Measurements from ENCODE around the gene TESMIN.

TESMIN gene

DNA sequence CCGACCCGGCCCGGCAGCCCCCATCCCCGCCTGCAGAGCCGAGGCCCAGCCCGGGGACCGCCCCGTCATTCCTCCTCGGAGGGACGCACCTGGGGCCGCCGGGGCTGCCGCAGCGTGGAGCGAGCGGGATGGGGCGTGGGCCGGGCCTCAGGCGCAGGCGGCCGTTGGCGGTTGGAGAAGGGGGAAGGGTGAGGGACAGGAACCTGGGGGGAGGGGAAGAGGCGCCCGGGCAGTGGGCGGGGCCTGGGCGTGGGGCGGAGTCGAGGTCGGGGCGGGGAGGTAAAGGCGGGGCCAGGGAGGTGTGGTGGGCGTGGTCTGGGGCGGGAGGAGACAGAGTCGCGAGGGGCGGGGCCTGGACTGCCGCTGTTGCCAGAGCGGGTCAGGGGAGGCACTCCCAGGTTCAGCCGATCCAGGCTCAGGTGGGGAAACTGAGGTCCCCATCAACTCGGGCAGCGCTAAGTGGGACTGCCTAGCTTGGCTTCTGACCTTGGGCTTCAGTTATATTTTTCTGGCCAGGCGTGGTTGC, at the start of gene TESMIN:
Gene TESMIN, minus strand, starts transcription at position 190 of the 526 bp plus-strand sequence. CDS start 860 bp downstream, outside the sequence.
- DNase-seq (ENCODE audit: low spot score), result no peak

DNA sequence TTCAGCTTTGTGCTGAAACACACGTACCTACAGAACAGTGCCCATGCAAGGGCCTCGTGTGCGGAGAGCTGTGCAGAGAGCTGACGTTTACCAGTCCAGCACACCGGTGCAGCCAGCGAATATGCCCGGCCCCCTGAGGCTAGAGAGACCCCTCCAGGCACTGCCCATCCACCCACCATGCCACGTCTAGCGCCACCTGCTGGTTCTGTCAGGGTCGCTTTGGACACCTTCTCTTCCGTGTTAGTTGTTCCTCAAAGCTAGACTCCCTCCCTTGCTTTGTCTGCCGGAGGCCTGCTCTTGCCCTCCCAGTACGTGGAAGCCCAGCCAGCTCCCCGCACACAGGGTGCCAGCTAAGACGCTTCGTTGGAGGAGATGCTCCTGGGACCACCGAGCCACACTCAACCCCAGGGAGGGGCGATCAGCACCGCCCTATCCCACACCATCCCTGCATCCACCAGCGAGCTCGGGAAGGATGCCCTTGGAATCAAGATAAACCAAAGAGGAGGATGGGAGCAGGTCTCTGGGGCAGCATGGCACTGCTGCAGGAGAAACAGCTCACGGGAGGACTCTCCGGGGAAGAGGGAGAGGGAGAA, 47.0 kb upstream of the TESMIN start:
- DNase-seq (ENCODE audit: low spot score), result no peak

DNA sequence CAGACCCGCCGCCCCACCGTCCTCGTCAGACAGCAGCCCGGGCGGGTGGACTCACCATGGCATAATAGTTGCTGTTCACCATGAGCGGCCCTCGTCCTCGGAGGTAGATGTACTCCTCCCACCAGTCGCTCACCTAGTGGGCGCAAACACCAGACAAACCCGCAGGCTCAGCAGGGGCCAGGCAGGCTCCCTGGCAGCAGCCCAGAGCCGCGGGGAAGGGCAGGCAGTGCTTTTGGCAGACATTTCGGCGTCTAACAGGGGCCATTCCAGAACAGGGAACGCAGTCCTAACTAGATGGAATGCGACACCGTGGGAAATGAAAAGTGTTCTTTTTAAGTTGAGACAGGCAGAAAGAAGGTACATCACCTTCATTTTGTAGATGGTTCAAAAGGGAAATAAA, 45.5 kb upstream of the TESMIN start:
- no peak for DNase-seq (ENCODE audit: low spot score)

- no peak for DNase-seq (ENCODE audit: low spot score)
Observed at GRCh38 chr11:68792400-68792966, 41.2 kb upstream of the TESMIN start.

DNA sequence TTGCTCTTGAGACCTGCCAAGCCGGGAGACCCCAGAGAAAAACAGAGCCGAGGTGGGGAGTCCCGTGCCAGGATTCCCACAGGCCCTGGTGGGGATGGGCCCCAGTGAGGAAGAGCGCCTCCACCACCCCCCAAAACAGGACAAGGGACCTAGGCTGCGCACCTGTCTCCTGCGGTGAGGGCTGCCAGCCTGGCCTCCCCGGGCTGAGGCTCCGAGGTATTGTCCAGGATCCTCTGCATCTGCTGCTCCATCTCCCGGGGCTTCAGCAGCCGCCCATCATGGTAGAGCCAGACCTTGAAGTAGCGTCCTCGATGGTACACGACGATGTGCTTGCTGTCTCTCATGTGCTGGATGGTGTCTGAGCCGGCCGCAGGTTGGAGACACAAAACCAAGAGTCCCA, 33.3 kb upstream of the TESMIN start:
- DNase-seq (ENCODE audit: low spot score), result no peak

GRCh38 chr11:68783216-68783821, 32.0 kb upstream of the TESMIN start:
- no peak for DNase-seq (ENCODE audit: low spot score)

DNA sequence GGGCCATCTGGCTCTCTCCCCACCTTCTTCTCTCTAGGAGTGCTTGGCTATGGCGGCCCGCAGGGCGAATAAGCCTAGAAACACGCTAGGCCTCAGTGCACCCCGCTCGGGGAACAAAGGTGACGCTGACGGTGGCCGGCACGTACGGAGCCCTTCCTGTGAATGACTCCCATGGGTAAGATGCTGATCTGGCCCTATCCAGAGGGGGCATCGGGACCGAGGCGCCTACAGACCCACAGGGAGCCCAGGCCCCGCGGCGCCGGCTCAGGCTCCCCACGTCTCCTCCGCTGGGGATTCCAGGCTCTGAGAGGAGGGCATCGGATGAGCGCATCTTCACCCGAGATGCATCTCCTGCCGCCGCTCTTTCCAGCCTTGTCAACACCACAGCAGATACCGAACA, 31.4 kb upstream of the TESMIN start:
- DNase-seq (ENCODE audit: low spot score), result no peak

- no peak for DNase-seq (ENCODE audit: low spot score)
Observed at GRCh38 chr11:68780829-68781228, 29.5 kb upstream of the TESMIN start.

DNA sequence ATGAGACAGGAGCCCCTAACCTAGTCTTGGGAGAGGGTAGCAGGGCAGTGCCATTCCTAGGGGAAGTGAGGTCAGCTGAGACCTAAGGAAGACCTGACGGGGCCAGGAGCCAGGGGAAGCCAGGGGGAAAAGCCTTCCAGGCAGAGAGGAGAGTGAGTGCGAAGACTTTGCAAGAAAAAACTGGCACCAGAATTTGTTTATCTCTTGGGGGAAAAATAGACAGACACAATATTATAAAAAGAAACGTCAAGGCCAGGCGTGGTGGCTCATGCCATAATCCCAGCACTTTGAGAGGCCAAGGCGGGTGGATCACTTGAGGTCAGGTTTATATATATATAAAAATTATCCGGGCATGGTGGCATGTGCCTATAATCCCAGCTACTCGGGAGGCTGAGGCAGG, 26.9 kb upstream of the TESMIN start:
- no peak for DNase-seq (ENCODE audit: low spot score)

- DNase-seq (ENCODE audit: low spot score), result no peak
Observed at GRCh38 chr11:68776442-68777235, 25.3 kb upstream of the TESMIN start.

GRCh38 chr11:68775951-68776388, 24.6 kb upstream of the TESMIN start:
- no peak for DNase-seq (ENCODE audit: low spot score)

DNA sequence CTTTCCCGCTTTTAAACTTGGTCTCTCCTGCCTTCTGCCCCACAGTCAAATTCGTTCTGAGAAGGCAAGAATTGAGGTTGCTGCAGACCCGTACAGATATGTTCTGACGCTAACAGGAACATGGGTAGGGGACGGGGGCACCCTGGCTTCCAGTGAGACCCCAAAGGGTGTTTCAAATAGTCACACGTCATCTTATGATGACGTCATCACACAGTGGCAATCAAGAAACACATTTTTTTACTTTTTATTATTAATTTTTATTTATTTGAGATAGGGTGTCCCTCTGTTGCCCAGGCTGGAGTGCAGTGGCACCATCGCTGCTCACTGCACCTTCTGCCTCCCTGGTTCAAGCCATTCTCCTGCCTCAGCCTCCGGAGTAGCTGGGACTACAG, 22.9 kb upstream of the TESMIN start:
- no peak for DNase-seq (ENCODE audit: low spot score)

DNA sequence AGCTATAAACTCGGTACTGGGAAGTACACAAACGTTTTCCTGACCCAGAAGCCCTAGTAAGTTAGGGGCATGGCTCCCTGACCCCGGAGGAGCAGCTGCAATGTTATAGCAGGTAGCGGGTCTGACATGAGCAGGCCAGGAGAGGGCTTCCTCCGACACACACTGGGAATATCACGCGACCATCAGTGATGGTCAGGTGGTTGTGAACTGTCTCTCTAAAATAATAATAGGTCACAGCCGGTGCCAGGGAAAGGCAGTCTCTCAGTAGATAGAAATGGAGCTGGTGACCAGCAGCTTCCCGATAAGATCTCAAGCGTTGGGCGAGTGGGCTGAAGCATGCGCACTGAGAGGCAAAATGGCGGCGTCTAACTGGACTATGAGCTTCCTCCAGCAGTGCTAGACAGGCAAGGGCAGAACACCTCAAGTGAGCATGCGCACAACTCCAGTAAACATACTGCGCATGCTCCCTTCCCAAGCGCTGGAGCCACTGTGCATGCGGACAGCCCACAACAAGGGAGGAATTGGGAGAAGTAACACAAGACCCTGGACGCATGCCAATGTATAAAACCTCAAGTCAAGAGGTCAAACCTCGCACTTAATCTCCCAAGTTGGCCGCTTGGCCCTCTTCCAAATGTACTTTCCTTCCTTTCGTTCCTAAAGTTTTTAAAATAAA, 22.3 kb upstream of the TESMIN start:
- DNase-seq (ENCODE audit: low spot score), result no peak

DNA sequence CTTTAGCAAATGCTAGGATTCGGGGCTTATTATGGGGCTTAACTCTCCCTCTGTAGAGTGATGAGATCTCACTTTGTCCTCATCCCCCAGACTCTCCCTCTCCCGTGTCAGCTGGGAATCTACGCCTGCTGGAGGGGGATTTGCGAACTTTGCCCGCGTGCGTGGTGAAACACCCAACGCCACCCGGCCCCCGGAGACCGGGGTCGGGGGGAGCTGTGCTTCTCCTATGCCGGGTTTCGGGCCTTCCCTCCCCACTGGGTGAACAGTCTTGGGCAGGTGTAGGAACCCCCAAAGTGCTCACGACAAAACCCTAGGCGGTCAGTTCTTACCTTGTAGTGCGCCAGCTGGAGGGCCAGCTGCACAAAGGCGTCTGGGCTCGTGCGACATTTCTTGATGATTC, 21.6 kb upstream of the TESMIN start:
- no peak for DNase-seq (ENCODE audit: low spot score)

DNA sequence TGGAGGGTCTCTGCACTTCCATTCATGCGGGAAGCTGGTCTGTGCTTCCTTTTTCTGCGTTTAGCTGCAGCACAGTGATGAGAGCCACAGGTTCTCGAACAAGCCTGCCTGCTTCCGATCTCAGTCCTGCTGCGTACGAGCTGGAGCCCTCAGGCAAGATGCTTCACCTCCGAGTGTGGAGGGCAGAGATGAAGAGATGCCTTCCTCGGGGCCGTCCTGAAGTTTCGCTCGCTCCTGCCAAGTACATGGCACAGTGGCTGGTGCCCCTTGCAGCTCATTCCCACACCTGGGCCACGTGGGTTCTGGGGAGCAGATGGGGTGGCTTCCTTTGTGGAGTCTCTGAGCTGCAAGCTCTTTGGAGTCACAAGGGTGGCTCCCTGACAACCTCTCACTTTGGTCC, 19.5 kb upstream of the TESMIN start:
- DNase-seq (ENCODE audit: low spot score), result no peak

DNA sequence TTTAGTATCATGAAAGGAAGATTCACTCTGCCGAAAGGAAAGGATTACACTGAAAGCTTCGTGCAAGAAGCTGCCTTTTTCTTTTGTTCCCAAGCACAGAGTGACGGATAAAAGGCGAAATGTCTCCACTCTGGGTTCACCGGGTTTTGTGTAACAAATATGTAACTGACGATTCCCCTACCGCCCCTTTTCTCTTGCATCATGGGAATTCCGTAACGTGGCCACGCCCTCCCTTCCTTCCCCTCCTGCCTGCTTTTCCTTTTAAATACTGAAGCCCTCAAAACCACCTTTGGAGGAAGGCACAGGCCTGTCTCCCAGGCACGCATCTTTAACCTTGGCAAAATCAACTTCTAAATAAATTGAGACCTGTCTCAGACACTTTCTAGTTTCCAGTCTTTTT, 16.4 kb upstream of the TESMIN start:
- no peak for DNase-seq (ENCODE audit: low spot score)

DNA sequence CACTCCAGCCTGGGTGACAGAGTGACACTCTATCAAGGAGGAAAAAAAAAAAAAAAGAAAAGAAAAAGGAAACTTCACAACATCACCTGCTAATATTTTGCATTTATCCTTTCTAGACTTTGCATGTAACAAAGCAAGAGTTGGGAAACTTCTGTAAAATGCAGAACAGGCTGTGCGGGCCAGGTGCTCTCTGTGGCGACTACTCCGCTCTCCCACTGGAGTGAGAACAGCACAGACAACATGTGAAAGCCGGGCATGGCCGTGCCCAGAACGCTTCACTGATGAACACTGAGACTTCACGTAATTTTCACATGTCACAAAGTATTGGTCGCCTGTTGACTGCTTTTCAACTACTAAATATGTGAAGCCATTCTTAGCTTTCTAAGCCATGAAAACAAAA, 15.5 kb upstream of the TESMIN start:
- no peak for DNase-seq (ENCODE audit: low spot score)

GRCh38 chr11:68764746-68765145, 13.4 kb upstream of the TESMIN start:
- DNase-seq (ENCODE audit: low spot score), result no peak

- DNase-seq (ENCODE audit: low spot score), result no peak
Observed at GRCh38 chr11:68763926-68764657, 12.8 kb upstream of the TESMIN start.

DNA sequence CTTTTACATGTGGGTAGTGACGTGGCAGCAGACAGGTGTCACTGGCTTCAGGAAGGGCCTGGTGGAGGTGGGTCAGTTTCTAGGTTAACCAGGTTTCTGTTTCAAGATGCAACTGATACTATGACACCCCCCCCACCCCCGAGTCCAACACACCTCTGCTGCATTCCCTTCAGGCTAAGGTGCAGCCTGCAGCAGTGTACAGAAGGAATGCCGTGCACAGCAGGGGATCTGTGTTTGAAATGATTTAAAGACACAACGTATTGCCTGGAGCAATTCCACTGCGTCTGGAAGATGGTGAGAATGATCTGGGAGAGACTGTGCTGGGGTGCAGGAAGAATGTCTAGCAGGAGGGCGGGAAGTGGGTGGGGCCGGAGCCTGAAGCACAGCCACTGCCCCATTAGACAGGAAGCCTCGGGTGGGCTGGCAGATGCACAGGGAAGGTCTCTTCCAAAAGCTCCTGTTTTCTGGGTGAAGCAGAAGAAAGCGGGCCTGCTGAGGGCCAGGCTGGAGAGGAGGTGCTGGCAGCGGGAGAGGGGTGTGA, 11.9 kb upstream of the TESMIN start:
- DNase-seq (ENCODE audit: low spot score), result no peak

DNA sequence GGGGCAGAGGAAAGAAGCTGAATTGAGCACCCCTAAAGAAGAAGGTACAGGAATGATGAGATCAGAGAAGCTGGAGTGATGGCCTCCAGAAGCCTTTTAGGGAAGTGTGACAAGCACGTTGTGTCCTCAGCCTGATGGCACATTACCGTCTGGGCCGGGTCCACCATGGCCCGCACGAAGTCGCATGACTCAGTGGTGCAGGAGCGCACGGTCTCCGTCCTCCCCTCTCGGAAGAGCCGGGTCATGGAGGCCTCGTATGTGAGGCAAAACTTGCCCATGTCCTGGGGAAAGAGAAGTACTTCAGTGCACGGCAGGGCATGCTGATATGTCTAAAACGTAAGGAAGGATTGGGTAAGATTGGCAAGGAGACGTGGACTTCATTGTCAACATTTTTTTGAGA, 11.2 kb upstream of the TESMIN start:
- no peak for DNase-seq (ENCODE audit: low spot score)

Data from pons (tissue), 1 donor.